ENCODE results near the gene RASSF5. TPM values are rescaled to one million over a fixed set of nuclear protein-coding genes. Genes with fewer than 3 reads are reported as not detected.

Gene RASSF5
- total RNA-seq, 3 donors from 2014 or later: 179 to 227 (median 216) TPM

DNA sequence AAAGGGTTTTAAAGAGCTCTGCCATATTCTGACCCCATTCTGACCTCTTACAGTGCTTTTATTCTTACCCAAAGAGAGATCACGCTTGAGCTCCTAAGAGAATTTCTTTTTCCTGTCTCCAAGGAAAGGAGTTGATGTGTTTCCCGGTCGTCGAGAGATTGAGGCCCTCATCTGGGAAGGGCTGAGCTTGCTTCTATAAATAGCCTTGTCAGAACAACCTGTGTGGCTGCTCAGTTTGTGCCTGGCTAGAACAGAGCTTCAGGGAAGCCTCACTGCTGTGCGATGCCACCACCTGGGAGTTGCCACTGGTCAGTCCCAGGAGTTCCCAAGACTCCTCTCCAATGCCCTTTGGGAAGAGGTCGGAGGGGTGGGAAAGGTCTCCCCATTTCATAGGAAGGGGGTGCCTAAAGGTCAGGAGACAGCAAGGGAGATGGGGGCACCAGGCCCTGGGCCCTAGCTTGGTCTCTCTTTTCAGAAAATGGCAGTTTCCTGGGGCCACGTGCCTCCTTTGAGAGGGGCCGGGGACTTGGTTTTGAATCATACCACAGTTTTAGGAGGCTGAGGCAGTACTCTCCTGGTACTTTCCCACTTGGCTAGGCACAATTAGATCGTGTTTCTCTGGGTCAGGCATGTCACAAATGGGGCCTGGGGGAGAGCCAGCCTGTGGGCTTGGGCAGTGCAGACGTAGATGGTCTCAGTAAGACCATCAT, 52.8 kb downstream of the RASSF5 start:
- H3K4me1 Mint-ChIP-seq (ENCODE audit: low read depth): peaks cover 73% of the 10 kb centered on the region
- DNase-seq (peak; percentile 50), ATAC-seq (no peak)
- H3K27me3 Mint-ChIP-seq (ENCODE audit: low read depth): no peaks in the 10 kb centered on the region
- H3K9me3 Mint-ChIP-seq: no peaks in the 10 kb centered on the region
- H3K4me3 Mint-ChIP-seq: peak overlapping the region; percentile 90
- H3K36me3 Mint-ChIP-seq (ENCODE audit: insufficient read depth): peaks cover 48% of the 10 kb centered on the region

GRCh38 chr1:206563367-206564207, 56.3 kb downstream of the RASSF5 start:
- ATAC-seq: peak; percentile 6 to 13
- H3K9me3 Mint-ChIP-seq: no peaks in the 10 kb centered on the region
- H3K4me1 Mint-ChIP-seq (ENCODE audit: low read depth): peaks cover 92% of the 10 kb centered on the region
- H3K4me3 Mint-ChIP-seq: peak overlapping the region; percentile 81
- no peak for DNase-seq
- peaks cover 69% of the 10 kb centered on the region for H3K36me3 Mint-ChIP-seq (ENCODE audit: insufficient read depth)
- no peaks in the 10 kb centered on the region for H3K27me3 Mint-ChIP-seq (ENCODE audit: low read depth)

DNA sequence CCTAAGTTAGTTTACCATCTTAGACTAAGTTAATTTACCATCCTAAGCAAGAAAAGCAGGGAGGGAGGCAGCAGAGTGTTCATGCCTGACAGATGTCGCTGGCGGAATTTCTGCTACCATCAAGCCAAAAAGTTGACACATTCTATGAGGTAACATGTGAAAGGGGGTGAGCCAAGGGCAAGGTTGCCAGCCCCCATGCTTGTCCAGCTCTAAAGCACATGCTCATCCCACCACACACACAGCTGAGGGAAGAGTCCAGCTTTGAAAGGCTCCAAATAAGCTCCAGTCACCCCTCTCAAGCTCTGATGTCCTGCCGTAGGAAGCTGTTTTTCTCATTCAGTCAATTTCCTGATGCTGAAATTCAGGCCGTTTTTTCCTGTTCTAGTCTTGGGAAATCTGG, 58.7 kb downstream of the RASSF5 start:
- DNase-seq: no peak
- Mint-ChIP-seq H3K9me3 (no peaks in the 10 kb centered on the region), H3K4me1 (ENCODE audit: low read depth) (peaks cover 99% of the 10 kb centered on the region), H3K36me3 (ENCODE audit: insufficient read depth) (peaks cover 70% of the 10 kb centered on the region), H3K27me3 (ENCODE audit: low read depth) (no peaks in the 10 kb centered on the region), H3K4me3 (peak overlapping the region; percentile 81)
- no peak for ATAC-seq

DNA sequence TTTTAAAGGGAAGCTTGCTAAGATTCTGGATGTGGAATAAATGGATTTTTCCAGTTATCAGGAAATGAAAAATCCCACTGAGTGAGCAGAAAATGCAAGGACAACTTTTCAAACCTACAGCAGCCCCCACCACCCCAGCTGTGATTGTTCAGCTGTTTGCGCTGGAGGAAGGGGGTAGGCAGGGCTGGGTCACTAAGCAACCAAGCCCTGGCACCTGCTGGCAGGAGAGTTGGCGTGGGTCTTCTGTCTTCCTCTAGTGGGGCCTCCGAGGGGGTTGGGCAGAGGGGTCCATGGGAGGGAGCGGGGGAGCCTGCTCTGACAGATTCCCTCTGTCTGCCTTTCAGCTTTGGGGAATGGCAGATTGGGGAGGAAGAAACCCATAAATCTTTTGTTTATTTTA, 59.7 kb downstream of the RASSF5 start:
- Mint-ChIP-seq H3K4me3 (peak overlapping the region; percentile 81), H3K27me3 (ENCODE audit: low read depth) (no peaks in the 10 kb centered on the region), H3K9me3 (no peaks in the 10 kb centered on the region), H3K36me3 (ENCODE audit: insufficient read depth) (peaks cover 74% of the 10 kb centered on the region), H3K4me1 (ENCODE audit: low read depth) (peaks cover 100% of the 10 kb centered on the region)
- ATAC-seq (no peak), DNase-seq (no peak)

GRCh38 chr1:206568256-206568655, 60.9 kb downstream of the RASSF5 start:
- ATAC-seq: peak; percentile 54 to 70
- Mint-ChIP-seq H3K4me1 (ENCODE audit: low read depth) (peaks cover 100% of the 10 kb centered on the region), H3K9me3 (no peaks in the 10 kb centered on the region), H3K36me3 (ENCODE audit: insufficient read depth) (peaks cover 75% of the 10 kb centered on the region), H3K4me3 (peak overlapping the region; percentile 62), H3K27me3 (ENCODE audit: low read depth) (no peaks in the 10 kb centered on the region)
- no peak for DNase-seq

GRCh38 chr1:206568779-206569352, 61.5 kb downstream of the RASSF5 start:
- Mint-ChIP-seq H3K9me3 (no peaks in the 10 kb centered on the region), H3K36me3 (ENCODE audit: insufficient read depth) (peaks cover 74% of the 10 kb centered on the region), H3K4me3 (peak overlapping the region; percentile 62), H3K27me3 (ENCODE audit: low read depth) (no peaks in the 10 kb centered on the region), H3K4me1 (ENCODE audit: low read depth) (peaks cover 100% of the 10 kb centered on the region)
- DNase-seq (no peak), ATAC-seq (peak; percentile 6 to 21)

DNA sequence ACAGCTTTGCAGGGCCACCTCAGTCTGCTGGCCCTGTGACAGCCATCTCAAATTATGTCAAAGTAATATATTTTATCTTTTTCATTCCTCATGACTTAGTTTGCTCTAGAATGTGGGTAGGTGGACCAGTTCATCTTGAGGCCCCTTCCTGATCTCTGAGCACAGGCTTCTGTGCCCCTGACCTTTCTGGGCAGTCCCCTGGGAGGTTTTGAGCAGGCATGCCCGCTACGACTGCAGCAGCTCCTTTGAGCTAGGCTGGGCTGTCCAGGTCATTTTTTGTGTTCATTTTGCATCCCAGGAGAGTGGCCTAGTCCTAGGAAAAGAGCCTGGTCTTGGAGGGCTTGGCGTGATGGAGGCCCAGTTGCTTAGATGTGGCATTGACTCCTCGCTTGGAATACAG, 62.2 kb downstream of the RASSF5 start:
- Mint-ChIP-seq H3K27me3 (ENCODE audit: low read depth) (no peaks in the 10 kb centered on the region), H3K9me3 (no peaks in the 10 kb centered on the region), H3K4me3 (no peak overlapping the region), H3K4me1 (ENCODE audit: low read depth) (peaks cover 100% of the 10 kb centered on the region), H3K36me3 (ENCODE audit: insufficient read depth) (peaks cover 72% of the 10 kb centered on the region)
- no peak for ATAC-seq
- DNase-seq: no peak

DNA sequence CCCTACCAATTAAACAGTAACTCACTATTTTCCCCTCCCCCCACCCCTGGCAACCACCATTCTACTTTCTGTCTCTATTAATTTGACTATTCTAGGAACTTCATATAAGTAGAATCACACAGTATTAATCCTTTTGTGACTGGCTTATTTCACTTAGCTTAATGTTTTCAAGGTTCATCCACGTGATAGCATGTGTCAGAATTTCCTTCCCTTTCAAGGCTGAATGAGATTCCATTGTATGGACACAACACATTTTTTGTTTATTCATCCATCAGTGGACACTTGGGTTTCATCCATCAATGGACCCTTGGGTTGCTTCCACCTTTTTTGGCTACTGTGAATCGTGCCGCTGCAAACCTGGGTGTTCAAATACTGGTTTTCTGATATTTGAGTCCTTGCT, 63.2 kb downstream of the RASSF5 start:
- peak overlapping the region; percentile 54 for H3K4me3 Mint-ChIP-seq
- no peaks in the 10 kb centered on the region for H3K27me3 Mint-ChIP-seq (ENCODE audit: low read depth)
- no peak for ATAC-seq
- peaks cover 70% of the 10 kb centered on the region for H3K36me3 Mint-ChIP-seq (ENCODE audit: insufficient read depth)
- no peaks in the 10 kb centered on the region for H3K9me3 Mint-ChIP-seq
- DNase-seq: no peak
- H3K4me1 Mint-ChIP-seq (ENCODE audit: low read depth): peaks cover 99% of the 10 kb centered on the region

- H3K27me3 Mint-ChIP-seq (ENCODE audit: low read depth): no peaks in the 10 kb centered on the region
- no peak for DNase-seq
- no peak for ATAC-seq
- H3K4me3 Mint-ChIP-seq: no peak overlapping the region
- no peaks in the 10 kb centered on the region for H3K9me3 Mint-ChIP-seq
- H3K36me3 Mint-ChIP-seq (ENCODE audit: insufficient read depth): peaks cover 63% of the 10 kb centered on the region
- peaks cover 99% of the 10 kb centered on the region for H3K4me1 Mint-ChIP-seq (ENCODE audit: low read depth)
Observed at GRCh38 chr1:206572835-206573234, 65.5 kb downstream of the RASSF5 start.

DNA sequence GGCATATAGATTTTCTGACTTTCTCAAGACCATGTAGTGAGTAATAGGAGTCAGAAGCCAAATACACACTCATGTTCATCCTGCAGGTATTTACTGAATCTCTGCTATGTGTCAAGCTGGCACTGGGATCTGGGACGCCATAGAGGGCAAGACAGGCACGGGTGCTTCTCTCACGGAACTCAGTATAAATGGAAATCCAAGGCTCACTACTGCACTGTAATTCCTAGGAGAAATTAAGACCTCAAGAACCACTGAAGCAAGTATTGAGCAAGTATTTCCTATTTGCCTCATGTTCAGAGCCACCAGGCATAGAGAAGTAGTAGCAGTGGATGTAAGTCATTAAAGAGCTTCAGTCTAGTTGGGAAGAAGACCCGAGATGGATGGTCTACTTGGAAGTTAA, 66.0 kb downstream of the RASSF5 start:
- DNase-seq: no peak
- Mint-ChIP-seq H3K4me1 (ENCODE audit: low read depth) (peaks cover 99% of the 10 kb centered on the region), H3K4me3 (no peak overlapping the region), H3K27me3 (ENCODE audit: low read depth) (no peaks in the 10 kb centered on the region), H3K36me3 (ENCODE audit: insufficient read depth) (peaks cover 65% of the 10 kb centered on the region), H3K9me3 (no peaks in the 10 kb centered on the region)
- ATAC-seq: no peak

DNA sequence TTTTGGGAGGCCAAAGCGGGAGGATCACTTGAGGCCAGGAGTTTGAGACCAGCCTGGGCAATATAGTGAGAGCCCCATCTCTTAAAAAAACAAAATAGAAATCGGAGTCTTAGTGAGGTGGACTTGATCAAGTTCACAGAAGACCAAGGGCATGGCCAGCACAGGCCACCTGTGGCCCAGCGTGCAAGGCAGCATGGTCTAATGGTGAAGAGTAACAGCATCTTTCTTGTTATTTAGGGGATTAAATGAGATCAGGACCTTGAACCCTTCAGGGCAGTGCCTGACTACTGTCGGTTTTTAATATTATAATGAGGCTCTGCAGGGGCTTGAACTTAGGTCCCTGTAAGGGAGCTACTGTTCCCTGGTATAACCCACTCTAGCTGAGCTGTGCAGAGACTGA, 66.4 kb downstream of the RASSF5 start:
- Mint-ChIP-seq H3K9me3 (no peaks in the 10 kb centered on the region), H3K36me3 (ENCODE audit: insufficient read depth) (peaks cover 63% of the 10 kb centered on the region), H3K4me3 (no peak overlapping the region), H3K27me3 (ENCODE audit: low read depth) (no peaks in the 10 kb centered on the region), H3K4me1 (ENCODE audit: low read depth) (peaks cover 99% of the 10 kb centered on the region)
- no peak for ATAC-seq
- DNase-seq: no peak

DNA sequence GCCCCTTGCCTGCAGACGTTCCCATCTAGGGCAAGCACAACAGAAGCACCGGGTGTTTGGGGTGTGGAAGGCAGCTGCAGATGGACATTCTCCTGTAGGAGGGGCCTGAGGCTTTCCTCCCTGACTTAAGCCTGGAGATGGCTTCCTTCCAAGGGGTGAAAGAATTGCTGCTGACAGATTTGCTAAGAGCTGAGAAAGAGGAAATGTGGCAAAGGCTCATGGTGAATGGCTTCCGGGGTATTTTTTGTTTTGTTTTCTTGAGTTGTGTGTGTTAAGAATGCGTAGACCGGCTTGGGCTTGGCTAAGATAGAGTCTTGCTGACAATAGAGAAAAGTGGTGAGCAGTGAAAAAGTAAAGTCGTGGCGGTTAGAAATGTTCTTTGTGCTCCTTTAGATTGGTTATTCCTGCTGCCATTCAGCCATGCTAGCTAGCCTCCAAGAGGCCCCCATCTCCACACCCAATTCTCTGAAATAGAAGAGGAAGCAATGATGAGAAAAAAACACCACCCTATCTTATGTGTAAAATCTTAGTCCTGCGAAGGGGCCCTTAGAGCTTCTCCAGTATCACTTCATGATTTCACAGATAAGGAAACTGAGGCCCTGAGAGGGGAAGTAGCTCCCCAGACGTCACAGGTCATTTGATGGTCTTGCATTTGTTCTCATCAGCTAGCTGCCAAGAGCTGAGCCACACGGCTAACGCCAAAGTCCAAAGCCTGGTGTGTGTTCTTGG, 68.0 kb downstream of the RASSF5 start:
- no peaks in the 10 kb centered on the region for H3K9me3 Mint-ChIP-seq
- peak overlapping the region; percentile 65 for H3K4me3 Mint-ChIP-seq
- peaks cover 99% of the 10 kb centered on the region for H3K4me1 Mint-ChIP-seq (ENCODE audit: low read depth)
- DNase-seq (no peak), ATAC-seq (peak; percentile 14 to 35)
- H3K36me3 Mint-ChIP-seq (ENCODE audit: insufficient read depth): peaks cover 66% of the 10 kb centered on the region
- no peaks in the 10 kb centered on the region for H3K27me3 Mint-ChIP-seq (ENCODE audit: low read depth)

DNA sequence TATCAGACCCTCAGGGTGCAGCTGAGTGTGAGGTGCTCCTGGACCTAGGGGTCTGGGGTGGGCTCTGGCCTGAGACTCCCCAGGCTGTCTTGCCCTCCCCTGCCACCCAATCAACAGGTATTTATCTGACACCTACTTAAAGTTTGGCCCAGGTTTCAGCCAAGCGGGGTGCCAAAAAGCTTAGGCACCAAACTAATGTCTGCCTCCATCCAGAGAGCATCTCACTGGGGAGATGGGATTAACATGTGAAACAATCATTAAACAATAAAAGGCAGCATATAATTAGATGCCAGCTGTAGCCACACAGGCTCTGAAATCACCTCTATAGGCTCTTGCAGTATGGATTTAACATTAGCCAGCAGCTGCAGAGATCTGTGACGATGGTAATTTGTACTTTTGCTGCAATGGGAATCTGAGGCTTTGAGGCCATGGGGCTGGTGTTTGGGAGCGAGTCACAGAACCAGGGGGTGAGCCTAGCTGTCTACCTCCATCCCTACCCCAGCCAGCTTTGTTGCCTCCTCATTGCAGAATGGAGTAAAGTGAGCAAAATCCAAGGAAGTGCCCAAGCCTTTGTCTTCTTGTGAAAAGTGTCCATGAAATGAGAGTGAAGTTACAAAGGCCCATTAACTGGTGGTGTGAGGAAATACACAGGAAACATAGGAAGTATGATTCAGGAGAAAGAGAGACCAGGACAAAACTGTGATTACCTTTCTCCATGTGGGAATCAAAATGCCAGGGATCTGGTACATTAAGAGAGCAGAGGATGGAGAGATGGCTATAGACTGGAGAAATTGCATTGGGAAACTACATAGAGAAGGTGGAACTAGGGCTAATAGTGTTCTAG, 68.8 kb downstream of the RASSF5 start:
- peaks cover 67% of the 10 kb centered on the region for H3K36me3 Mint-ChIP-seq (ENCODE audit: insufficient read depth)
- H3K9me3 Mint-ChIP-seq: no peaks in the 10 kb centered on the region
- H3K4me1 Mint-ChIP-seq (ENCODE audit: low read depth): peaks cover 99% of the 10 kb centered on the region
- peak overlapping the region; percentile 65 for H3K4me3 Mint-ChIP-seq
- DNase-seq: no peak
- H3K27me3 Mint-ChIP-seq (ENCODE audit: low read depth): no peaks in the 10 kb centered on the region
- no peak for ATAC-seq
